Vein endothelial cell (primary cell): ENCODE measurements around the gene FAM83D. TPM values are rescaled to one million over a fixed set of nuclear protein-coding genes. Genes with fewer than 3 reads are reported as not detected.

Experiments used
- small RNA-seq: library from RNA; depleted of rRNA; stranded (forward); fragments of <200 nt; gene quantifications from one replicate; pipeline ENCODE3, GENCODE V24; 2012
- total RNA-seq: library from RNA; depleted of rRNA; stranded (reverse); fragments of >200 nt; gene quantifications from 2 replicates; pipeline ENCODE4 v1.2.3, GENCODE V29; 2012

The FAM83D gene, protein sequence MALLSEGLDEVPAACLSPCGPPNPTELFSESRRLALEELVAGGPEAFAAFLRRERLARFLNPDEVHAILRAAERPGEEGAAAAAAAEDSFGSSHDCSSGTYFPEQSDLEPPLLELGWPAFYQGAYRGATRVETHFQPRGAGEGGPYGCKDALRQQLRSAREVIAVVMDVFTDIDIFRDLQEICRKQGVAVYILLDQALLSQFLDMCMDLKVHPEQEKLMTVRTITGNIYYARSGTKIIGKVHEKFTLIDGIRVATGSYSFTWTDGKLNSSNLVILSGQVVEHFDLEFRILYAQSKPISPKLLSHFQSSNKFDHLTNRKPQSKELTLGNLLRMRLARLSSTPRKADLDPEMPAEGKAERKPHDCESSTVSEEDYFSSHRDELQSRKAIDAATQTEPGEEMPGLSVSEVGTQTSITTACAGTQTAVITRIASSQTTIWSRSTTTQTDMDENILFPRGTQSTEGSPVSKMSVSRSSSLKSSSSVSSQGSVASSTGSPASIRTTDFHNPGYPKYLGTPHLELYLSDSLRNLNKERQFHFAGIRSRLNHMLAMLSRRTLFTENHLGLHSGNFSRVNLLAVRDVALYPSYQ
- total RNA-seq = 16.0 and 25.8 TPM in 2 replicates

DNA sequence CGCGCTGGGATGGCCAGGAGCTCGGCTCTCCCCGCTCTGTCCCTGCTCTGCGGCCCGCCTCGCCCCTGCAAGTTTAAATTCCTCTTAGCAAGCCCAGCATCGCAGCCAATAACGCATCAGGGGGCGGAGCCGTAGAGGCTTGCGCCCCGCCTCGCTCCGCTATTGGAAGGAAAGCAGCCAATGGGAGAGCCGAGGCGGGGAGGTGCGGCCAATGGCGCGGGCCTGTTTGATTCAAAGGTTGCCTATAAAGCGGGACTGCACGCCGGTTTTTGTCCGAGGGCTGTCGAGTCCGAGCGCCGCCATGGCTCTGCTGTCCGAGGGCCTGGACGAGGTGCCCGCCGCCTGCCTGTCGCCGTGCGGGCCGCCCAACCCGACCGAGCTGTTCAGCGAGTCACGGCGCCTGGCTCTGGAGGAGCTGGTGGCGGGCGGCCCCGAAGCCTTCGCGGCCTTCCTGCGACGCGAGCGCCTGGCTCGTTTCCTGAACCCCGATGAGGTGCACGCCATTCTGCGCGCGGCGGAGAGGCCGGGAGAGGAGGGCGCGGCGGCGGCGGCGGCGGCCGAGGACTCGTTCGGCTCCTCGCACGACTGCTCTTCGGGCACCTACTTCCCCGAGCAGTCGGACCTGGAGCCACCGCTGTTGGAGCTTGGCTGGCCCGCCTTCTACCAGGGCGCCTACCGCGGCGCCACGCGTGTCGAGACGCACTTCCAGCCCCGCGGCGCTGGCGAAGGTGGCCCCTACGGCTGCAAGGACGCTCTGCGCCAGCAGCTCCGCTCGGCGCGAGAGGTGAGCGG is at the start of gene FAM83D:
Gene FAM83D, plus strand, starts transcription at position 276 of the 792 bp plus-strand sequence. Its CDS starts 26 bp downstream, at position 302.

DNA sequence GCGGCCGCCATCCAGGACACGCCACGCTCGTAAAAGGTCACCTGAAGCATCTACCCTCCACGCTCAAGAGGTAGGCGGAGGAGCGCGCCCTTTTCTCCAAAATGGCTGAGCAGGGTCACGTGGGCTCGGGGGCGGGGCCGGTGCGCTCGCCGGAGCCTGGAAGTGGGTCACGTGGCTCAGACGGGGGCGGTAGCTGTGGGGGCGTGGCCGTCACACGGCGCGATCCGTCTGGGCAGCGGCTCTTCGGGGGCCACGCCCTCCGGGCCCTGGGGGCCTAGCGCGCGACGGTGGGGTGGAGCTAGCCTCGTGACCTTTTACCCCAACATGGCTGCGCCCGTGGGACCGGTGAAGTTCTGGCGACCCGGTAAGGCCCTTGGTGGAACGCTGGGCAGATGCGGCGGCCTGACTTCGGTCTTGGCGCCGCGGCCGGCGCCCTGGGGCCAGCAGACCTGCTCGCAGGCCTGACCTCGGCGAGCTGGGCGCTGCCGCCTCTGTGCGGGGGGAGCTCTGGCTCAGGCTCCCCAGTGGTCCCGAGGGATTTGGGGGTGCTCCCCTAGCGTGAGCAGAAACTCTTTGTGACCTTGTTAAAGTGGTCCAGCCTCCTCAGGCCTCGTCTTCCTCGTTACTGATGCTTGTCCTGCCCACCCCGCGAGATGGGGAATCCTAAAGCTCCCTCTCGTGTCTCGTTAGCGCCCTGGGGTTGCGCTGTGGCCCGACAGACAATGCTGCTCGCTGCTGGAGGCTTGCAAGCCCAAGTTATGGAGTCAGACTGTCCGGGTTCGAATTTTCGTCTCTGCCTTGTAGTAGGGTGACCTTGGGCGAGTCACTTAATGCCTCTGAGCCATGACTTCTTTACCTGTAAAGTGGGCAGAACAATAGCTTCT is 36.1 kb downstream of the FAM83D start, which contains the start of gene DHX35:
Gene DHX35, plus strand, starts transcription at position 301 of the 884 bp plus-strand sequence. Its CDS starts 24 bp downstream, at position 325.

Small RNA genes within 50 kb of the gene (small RNA-seq; reads per million reads assigned to genes)
- gene AL023803.1 = not detected

Other genes with a start within 250 kb of the FAM83D start
- gene SLC32A1, start 201.9 kb upstream of the FAM83D start, total RNA-seq = not detected in 2 replicates
- gene ACTR5, start 178.0 kb upstream of the FAM83D start, total RNA-seq = 8.5 and 9.7 TPM in 2 replicates
- gene PPP1R16B, start 120.7 kb upstream of the FAM83D start, total RNA-seq = 169 and 210 TPM in 2 replicates
- 11.4 and 12.0 TPM in 2 replicates for gene DHX35, start 35.9 kb downstream of the FAM83D start, total RNA-seq